ENCODE data around the gene SCG3. TPM values are rescaled to one million over a fixed set of nuclear protein-coding genes. Genes with fewer than 3 reads are reported as not detected.

The SCG3 gene
- total and polyA plus RNA-seq, 2 of the 13 experiments (the other 11 are each of a cell fraction or from before 2014, with no cell fraction given): not detected

DNA sequence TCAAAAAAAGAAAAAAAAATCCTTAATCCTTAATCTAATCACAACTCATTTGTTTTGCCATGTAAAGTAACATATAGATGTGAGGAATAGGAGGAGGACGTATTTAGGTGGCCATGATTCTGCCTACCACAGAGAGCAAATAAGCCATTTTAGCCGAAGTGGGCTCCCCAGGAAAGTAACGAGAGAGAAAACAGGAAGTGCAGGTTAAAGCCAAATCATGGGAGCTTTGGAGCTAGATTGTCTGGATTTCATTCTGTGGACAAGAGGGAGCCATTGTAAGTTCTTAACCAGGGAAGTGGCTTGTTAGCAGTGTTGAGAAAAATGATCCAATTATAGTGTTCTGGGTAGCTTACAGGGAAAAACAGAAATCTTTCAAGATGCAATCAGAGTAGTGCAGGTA, 79.5 kb downstream of the SCG3 start:
- POLR2A ChIA-PET: no interaction called here
- in situ Hi-C loops (cut with HindIII; ENCODE audit: extremely low pct_ligation_motif_present, low pct_unique_long_range_greater_than_20kb) (no loop called here), intact Hi-C loops (cut with micrococcal nuclease; ENCODE audit: unreplicated experiment) (no loop called here)
- Histone ChIP-seq H3K9me3 (ENCODE audit: low read length) (no peaks in the 10 kb centered on the region), H3K9ac (ENCODE audit: insufficient read depth, low read depth, low read length) (no peak overlapping the region), H3K4me2 (ENCODE audit: low read depth, low read length) (no peak overlapping the region), H3K27ac (ENCODE audit: extremely low read length, insufficient read depth, low read length) (no peak overlapping the region), H3K4me3 (replicated peaks in 1 of 3; ENCODE audit: insufficient read depth in 1 of 3, low read depth in 2 of 3, low read length in 3 of 3) (no peak overlapping the region), H3K36me3 (replicated peaks in 1 of 2; ENCODE audit: control insufficient read depth in 1 of 2, insufficient read depth in 2 of 2, low read length in 2 of 2) (no peaks in the 10 kb centered on the region), H3K4me1 (ENCODE audit: insufficient read depth, low read length) (no peaks in the 10 kb centered on the region), H4K20me1 (ENCODE audit: insufficient read depth, low read length) (no peaks in the 10 kb centered on the region), H3K79me2 (ENCODE audit: insufficient read depth, low read length) (no peaks in the 10 kb centered on the region), H2AFZ (ENCODE audit: low read length) (no peak overlapping the region), H3K27me3 (ENCODE audit: control insufficient read depth in 1 of 2, insufficient read depth in 2 of 2, low read length in 2 of 2) (peaks cover 0 to 12% of the 10 kb centered on the region in 2 experiments; a peak in 1 of 5 replicates)
- 37% methylated on average over 3 of the region's 3 CpGs for WGBS (ENCODE audit: low lambda C conversion rate)
- no peak for FAIRE-seq
- CTCF ChIA-PET (ENCODE audit: low intra/inter-chr PET ratio, low total read pairs): no interaction called here
- DNase-seq (ENCODE audit: low spot score): no peak
- no peak for ATAC-seq
- BruUV-seq (replicated peaks): no TSS peak
- no peak for TF ChIP-seq ISL2 (CRISPR knock-in tag; IDR thresholded peaks at IDR 0.05)
- TF ChIP-seq ZNF431 (CRISPR knock-in tag; IDR thresholded peaks at IDR 0.05; ENCODE audit: borderline replicate concordance, low read depth): no peak
- TF ChIP-seq, protein P1, sequence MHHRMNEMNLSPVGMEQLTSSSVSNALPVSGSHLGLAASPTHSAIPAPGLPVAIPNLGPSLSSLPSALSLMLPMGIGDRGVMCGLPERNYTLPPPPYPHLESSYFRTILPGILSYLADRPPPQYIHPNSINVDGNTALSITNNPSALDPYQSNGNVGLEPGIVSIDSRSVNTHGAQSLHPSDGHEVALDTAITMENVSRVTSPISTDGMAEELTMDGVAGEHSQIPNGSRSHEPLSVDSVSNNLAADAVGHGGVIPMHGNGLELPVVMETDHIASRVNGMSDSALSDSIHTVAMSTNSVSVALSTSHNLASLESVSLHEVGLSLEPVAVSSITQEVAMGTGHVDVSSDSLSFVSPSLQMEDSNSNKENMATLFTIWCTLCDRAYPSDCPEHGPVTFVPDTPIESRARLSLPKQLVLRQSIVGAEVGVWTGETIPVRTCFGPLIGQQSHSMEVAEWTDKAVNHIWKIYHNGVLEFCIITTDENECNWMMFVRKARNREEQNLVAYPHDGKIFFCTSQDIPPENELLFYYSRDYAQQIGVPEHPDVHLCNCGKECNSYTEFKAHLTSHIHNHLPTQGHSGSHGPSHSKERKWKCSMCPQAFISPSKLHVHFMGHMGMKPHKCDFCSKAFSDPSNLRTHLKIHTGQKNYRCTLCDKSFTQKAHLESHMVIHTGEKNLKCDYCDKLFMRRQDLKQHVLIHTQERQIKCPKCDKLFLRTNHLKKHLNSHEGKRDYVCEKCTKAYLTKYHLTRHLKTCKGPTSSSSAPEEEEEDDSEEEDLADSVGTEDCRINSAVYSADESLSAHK (CRISPR knock-in tag; IDR thresholded peaks at IDR 0.05; ENCODE audit: borderline replicate concordance): no peak
- TF ChIP-seq, protein P2, sequence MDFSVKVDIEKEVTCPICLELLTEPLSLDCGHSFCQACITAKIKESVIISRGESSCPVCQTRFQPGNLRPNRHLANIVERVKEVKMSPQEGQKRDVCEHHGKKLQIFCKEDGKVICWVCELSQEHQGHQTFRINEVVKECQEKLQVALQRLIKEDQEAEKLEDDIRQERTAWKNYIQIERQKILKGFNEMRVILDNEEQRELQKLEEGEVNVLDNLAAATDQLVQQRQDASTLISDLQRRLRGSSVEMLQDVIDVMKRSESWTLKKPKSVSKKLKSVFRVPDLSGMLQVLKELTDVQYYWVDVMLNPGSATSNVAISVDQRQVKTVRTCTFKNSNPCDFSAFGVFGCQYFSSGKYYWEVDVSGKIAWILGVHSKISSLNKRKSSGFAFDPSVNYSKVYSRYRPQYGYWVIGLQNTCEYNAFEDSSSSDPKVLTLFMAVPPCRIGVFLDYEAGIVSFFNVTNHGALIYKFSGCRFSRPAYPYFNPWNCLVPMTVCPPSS (IDR thresholded peaks at IDR 0.05): no peak
- TF ChIP-seq, protein P3, sequence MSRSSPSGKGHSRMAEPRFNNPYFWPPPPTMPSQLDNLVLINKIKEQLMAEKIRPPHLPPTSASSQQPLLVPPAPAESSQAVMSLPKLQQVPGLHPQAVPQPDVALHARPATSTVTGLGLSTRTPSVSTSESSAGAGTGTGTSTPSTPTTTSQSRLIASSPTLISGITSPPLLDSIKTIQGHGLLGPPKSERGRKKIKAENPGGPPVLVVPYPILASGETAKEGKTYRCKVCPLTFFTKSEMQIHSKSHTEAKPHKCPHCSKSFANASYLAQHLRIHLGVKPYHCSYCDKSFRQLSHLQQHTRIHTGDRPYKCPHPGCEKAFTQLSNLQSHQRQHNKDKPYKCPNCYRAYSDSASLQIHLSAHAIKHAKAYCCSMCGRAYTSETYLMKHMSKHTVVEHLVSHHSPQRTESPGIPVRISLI (CRISPR knock-in tag; IDR thresholded peaks at IDR 0.05; ENCODE audit: borderline replicate concordance): no peak
- TF ChIP-seq, protein P4, sequence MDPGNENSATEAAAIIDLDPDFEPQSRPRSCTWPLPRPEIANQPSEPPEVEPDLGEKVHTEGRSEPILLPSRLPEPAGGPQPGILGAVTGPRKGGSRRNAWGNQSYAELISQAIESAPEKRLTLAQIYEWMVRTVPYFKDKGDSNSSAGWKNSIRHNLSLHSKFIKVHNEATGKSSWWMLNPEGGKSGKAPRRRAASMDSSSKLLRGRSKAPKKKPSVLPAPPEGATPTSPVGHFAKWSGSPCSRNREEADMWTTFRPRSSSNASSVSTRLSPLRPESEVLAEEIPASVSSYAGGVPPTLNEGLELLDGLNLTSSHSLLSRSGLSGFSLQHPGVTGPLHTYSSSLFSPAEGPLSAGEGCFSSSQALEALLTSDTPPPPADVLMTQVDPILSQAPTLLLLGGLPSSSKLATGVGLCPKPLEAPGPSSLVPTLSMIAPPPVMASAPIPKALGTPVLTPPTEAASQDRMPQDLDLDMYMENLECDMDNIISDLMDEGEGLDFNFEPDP (CRISPR knock-in tag; conservative IDR thresholded peaks at IDR 0.05): no peak
- no peak for TF ChIP-seq ZNF296 (CRISPR knock-in tag; conservative IDR thresholded peaks at IDR 0.05)
- TF ChIP-seq, protein P5, sequence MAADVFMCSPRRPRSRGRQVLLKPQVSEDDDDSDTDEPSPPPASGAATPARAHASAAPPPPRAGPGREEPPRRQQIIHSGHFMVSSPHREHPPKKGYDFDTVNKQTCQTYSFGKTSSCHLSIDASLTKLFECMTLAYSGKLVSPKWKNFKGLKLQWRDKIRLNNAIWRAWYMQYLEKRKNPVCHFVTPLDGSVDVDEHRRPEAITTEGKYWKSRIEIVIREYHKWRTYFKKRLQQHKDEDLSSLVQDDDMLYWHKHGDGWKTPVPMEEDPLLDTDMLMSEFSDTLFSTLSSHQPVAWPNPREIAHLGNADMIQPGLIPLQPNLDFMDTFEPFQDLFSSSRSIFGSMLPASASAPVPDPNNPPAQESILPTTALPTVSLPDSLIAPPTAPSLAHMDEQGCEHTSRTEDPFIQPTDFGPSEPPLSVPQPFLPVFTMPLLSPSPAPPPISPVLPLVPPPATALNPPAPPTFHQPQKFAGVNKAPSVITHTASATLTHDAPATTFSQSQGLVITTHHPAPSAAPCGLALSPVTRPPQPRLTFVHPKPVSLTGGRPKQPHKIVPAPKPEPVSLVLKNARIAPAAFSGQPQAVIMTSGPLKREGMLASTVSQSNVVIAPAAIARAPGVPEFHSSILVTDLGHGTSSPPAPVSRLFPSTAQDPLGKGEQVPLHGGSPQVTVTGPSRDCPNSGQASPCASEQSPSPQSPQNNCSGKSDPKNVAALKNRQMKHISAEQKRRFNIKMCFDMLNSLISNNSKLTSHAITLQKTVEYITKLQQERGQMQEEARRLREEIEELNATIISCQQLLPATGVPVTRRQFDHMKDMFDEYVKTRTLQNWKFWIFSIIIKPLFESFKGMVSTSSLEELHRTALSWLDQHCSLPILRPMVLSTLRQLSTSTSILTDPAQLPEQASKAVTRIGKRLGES (CRISPR knock-in tag; IDR thresholded peaks at IDR 0.05; ENCODE audit: borderline replicate concordance): no peak
- no peak for TF ChIP-seq NFIC (IDR thresholded peaks at IDR 0.05; ENCODE audit: low read length)
- TF ChIP-seq, protein P6, sequence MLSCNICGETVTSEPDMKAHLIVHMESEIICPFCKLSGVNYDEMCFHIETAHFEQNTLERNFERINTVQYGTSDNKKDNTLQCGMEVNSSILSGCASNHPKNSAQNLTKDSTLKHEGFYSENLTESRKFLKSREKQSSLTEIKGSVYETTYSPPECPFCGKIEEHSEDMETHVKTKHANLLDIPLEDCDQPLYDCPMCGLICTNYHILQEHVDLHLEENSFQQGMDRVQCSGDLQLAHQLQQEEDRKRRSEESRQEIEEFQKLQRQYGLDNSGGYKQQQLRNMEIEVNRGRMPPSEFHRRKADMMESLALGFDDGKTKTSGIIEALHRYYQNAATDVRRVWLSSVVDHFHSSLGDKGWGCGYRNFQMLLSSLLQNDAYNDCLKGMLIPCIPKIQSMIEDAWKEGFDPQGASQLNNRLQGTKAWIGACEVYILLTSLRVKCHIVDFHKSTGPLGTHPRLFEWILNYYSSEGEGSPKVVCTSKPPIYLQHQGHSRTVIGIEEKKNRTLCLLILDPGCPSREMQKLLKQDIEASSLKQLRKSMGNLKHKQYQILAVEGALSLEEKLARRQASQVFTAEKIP (CRISPR knock-in tag; IDR thresholded peaks at IDR 0.05; ENCODE audit: borderline replicate concordance): no peak
- TF ChIP-seq HDAC6 (IDR thresholded peaks at IDR 0.05; ENCODE audit: low read depth, low read length): no peak
- no peak for TF ChIP-seq FOXA1 (IDR thresholded peaks at IDR 0.05)
- no peak for TF ChIP-seq FOXA1 (CRISPR knock-in tag; IDR thresholded peaks at IDR 0.05)
- TF ChIP-seq ZKSCAN8 (CRISPR knock-in tag; IDR thresholded peaks at IDR 0.05; ENCODE audit: borderline replicate concordance): no peak
